GM12878 (cell line): ENCODE data around the gene LAMP5.

Experiments used
- BCL11A ChIP-seq: IDR thresholded peaks from 2 replicates; pipeline ENCODE4 v1.6.1; 2011; ENCODE audit warnings: low read depth, low read length
- CHD2 ChIP-seq: IDR thresholded peaks from 2 replicates; pipeline ENCODE4 v1.6.1; 2011; ENCODE audit warnings: low read depth, low read length, improper control_type of control experiment, borderline replicate concordance
- CREB1 ChIP-seq: IDR thresholded peaks from 2 replicates; pipeline ENCODE4 v1.6.1; 2012; ENCODE audit warnings: low read depth, mild to moderate bottlenecking, inconsistent platforms
- CTCF ChIP-seq, 3 experiments: IDR thresholded peaks in 2 of 3; conservative IDR thresholded peaks in 1 of 3; 2 replicates each; pipeline ENCODE4 v1.5.1; 2011; ENCODE audit warnings: low read depth in 3 of 3, low read length in 3 of 3, mild to moderate bottlenecking in 3 of 3, control low read depth in 2 of 3, moderate library complexity in 2 of 3, inconsistent platforms in 1 of 3, mixed read lengths in 1 of 3; ENCODE audit not compliant: control insufficient read depth in 2 of 3, insufficient read depth in 1 of 3; ENCODE audit errors: extremely low read depth in 1 of 3
- E2F4 ChIP-seq: IDR thresholded peaks from 2 replicates; pipeline ENCODE4 v1.6.1; 2012; ENCODE audit warnings: low read depth, low read length, improper control_type of control experiment
- EP300 ChIP-seq, 2 experiments: fragments of 150-350 bp in 1 of 2; IDR thresholded peaks; 2 replicates each; pipeline ENCODE4 v1.6.1; 2011 to 2012; ENCODE audit warnings: low read depth in 2 of 2, low read length in 2 of 2, borderline replicate concordance in 1 of 2, improper control_type of control experiment in 1 of 2, inconsistent platforms in 1 of 2; ENCODE audit not compliant: control insufficient read depth in 1 of 2
- FOXK2 ChIP-seq: fragments of 450-650 bp; IDR thresholded peaks from 2 replicates; pipeline ENCODE4 v1.6.1; 2017; ENCODE audit warnings: mild to moderate bottlenecking, moderate library complexity
- MAX ChIP-seq: IDR thresholded peaks from 2 replicates; pipeline ENCODE4 v1.6.1; 2012; ENCODE audit warnings: low read depth, low read length, improper control_type of control experiment
- RAD21 ChIP-seq: IDR thresholded peaks from 2 replicates; pipeline ENCODE4 v1.6.1; 2011; ENCODE audit warnings: mild to moderate bottlenecking, low read depth, low read length, moderate library complexity; ENCODE audit not compliant: insufficient read depth
- TCF3 ChIP-seq: IDR thresholded peaks from 2 replicates; pipeline ENCODE4 v1.6.1; 2012; ENCODE audit warnings: low read depth, mild to moderate bottlenecking, low read length, borderline replicate concordance; ENCODE audit not compliant: insufficient read depth
- USF1 ChIP-seq: IDR thresholded peaks from 2 replicates; pipeline ENCODE4 v1.6.1; 2011; ENCODE audit warnings: borderline replicate concordance, low read depth, mild to moderate bottlenecking, moderate library complexity, mixed read lengths, low read length; ENCODE audit not compliant: insufficient read depth; ENCODE audit errors: extremely low read length

- TF ChIP-seq TCF3 (no peak), EP300 (IDR thresholded peaks at IDR 0.05; ENCODE audit: borderline replicate concordance in 1 of 2, control insufficient read depth in 1 of 2, low read depth in 2 of 2, low read length in 2 of 2) (no peak), FOXK2 (no peak), CREB1 (no peak), CHD2 (no peak), RAD21 (no peak), MAX (no peak), BCL11A (no peak), USF1 (no peak), CTCF (IDR thresholded peaks at IDR 0.05 in 2 of 3, conservative IDR thresholded peaks at IDR 0.05 in 1 of 3; ENCODE audit: control insufficient read depth in 2 of 3, extremely low read depth in 1 of 3, insufficient read depth in 1 of 3, low read depth in 3 of 3, low read length in 3 of 3) (no peak), E2F4 (no peak)
Measured at GRCh38 chr20:9488063-9488462, 26.3 kb upstream of the LAMP5 start.
